ENCODE measurements around the gene ETFA. TPM values are rescaled to one million over a fixed set of nuclear protein-coding genes. Genes with fewer than 3 reads are reported as not detected.

Gene ETFA
- total RNA-seq, 1 donor from 2014 or later = 144 TPM

GRCh38 chr15:76199106-76200082 lies 111.9 kb downstream of the ETFA start:
- Mint-ChIP-seq H3K27ac (ENCODE audit: unreplicated experiment) (peak overlapping the region; percentile 33), H3K4me3 (ENCODE audit: unreplicated experiment) (no peak overlapping the region), H3K27me3 (ENCODE audit: unreplicated experiment) (peaks cover 7% of the 10 kb centered on the region), H3K9me3 (ENCODE audit: unreplicated experiment) (peaks cover 8% of the 10 kb centered on the region), H3K36me3 (ENCODE audit: unreplicated experiment) (no peaks in the 10 kb centered on the region), H3K4me1 (ENCODE audit: low read depth, unreplicated experiment) (peaks cover 11% of the 10 kb centered on the region)
- no peak for TF ChIP-seq CTCF (IDR thresholded peaks at IDR 0.05; ENCODE audit: partially characterized antibody, unreplicated experiment)
- no peak for DNase-seq

DNA sequence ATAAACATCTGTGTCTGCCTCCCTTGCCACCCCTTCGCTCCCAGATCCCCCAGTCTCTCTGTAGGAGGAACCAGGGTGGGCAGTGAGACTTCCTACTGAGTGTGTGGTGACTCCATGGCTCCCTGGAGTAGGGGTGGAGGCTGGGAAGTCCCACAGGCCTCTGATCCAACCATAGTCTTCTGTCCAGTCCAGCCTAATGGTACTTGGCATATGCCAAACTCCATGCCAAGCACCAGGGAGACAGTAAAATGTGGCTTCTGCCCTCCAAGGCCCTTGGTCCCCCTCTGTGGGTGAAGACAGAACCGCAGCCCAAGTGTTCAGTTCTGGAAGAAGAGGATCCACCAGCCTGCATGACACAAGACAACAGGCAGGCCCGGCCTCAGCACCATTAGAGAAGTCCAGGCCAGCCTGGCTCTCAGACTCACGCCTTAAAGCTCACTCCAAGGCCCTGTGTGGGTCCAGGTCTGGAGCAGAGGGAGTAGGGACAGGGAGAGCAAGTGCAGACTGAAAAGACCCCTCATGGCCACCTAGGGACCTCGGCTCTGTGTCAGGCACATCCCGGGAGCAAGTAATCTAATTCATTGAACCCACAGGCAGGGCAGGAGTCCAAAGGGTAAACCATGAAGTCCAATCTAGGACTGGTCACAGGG lies 112.7 kb downstream of the ETFA start:
- no peak for DNase-seq
- Mint-ChIP-seq H3K36me3 (ENCODE audit: unreplicated experiment) (no peaks in the 10 kb centered on the region), H3K9me3 (ENCODE audit: unreplicated experiment) (peaks cover 13% of the 10 kb centered on the region), H3K4me1 (ENCODE audit: low read depth, unreplicated experiment) (peaks cover 14% of the 10 kb centered on the region), H3K4me3 (ENCODE audit: unreplicated experiment) (no peak overlapping the region), H3K27ac (ENCODE audit: unreplicated experiment) (peak overlapping the region; percentile 33), H3K27me3 (ENCODE audit: unreplicated experiment) (peaks cover 8% of the 10 kb centered on the region)
- no peak for TF ChIP-seq CTCF (IDR thresholded peaks at IDR 0.05; ENCODE audit: partially characterized antibody, unreplicated experiment)

DNA sequence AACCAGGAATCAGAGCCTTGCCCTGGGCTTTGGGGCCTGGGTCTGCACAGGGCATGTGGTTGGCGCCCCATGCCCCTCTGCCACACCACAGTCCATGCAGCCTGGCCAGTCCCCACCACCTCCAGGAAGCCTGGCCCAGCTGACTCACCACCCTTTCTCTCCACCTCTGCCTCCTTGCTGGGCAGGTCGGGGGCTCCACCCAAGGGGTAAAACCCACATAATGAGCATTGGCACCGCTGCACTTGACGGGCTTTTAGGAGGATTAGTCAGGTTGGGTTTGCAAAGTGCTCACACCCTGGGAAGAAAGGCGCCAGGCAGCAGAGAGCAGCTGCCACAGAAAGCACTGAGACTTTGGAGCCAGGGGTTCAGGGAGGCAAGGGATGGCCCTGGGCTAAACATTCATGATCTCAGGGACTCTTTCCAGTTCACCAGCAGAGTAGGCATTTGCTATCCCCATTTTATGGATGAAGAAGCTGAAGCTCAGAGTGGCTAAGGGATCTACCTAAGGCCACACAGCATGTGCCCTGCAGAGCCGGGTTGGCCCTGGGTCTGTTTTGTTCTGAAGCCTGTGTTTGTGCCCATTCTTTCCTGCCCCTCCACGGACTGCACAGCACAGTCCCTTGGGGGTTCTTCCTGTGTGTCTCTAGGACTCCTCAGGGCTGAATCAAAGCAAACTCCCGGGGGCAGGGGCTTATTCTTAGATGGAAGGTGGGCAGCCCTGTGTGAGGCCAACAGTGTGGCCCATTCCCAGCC lies 113.4 kb downstream of the ETFA start:
- Mint-ChIP-seq H3K4me1 (ENCODE audit: low read depth, unreplicated experiment) (peaks cover 14% of the 10 kb centered on the region), H3K9me3 (ENCODE audit: unreplicated experiment) (peaks cover 12% of the 10 kb centered on the region), H3K27ac (ENCODE audit: unreplicated experiment) (no peak overlapping the region), H3K4me3 (ENCODE audit: unreplicated experiment) (no peak overlapping the region), H3K27me3 (ENCODE audit: unreplicated experiment) (peaks cover 8% of the 10 kb centered on the region), H3K36me3 (ENCODE audit: unreplicated experiment) (no peaks in the 10 kb centered on the region)
- TF ChIP-seq CTCF (IDR thresholded peaks at IDR 0.05; ENCODE audit: partially characterized antibody, unreplicated experiment) = no peak
- no peak for DNase-seq

- DNase-seq = no peak
- Mint-ChIP-seq H3K4me1 (ENCODE audit: low read depth, unreplicated experiment) (peaks cover 14% of the 10 kb centered on the region), H3K27me3 (ENCODE audit: unreplicated experiment) (peaks cover 8% of the 10 kb centered on the region), H3K9me3 (ENCODE audit: unreplicated experiment) (peaks cover 9% of the 10 kb centered on the region), H3K36me3 (ENCODE audit: unreplicated experiment) (no peaks in the 10 kb centered on the region), H3K4me3 (ENCODE audit: unreplicated experiment) (no peak overlapping the region), H3K27ac (ENCODE audit: unreplicated experiment) (no peak overlapping the region)
- TF ChIP-seq CTCF (IDR thresholded peaks at IDR 0.05; ENCODE audit: partially characterized antibody, unreplicated experiment) = no peak
These were observed 114.7 kb downstream of the ETFA start for GRCh38 chr15:76196269-76197231.
